Transverse colon (tissue), 4 donors: ENCODE measurements around the gene SPATA22. TPM values are rescaled to one million over a fixed set of nuclear protein-coding genes. Genes with fewer than 3 reads are reported as not detected.

ENCODE experiments used
- DNase-seq: peaks from one replicate; pipeline ENCODE4 v3.0.0-alpha.2; 2019
- H3K27ac ChIP-seq, 4 donors: fragments of 200-600 bp; sonication (generic); 2 replicates each; pipeline ENCODE4 v1.5.1; 2016 to 2018; ENCODE audit warnings: inconsistent platforms in 4 of 4
- H3K27me3 ChIP-seq: fragments of 200-600 bp; sonication (generic); 2 replicates; pipeline ENCODE4 v1.5.1; 2017; ENCODE audit warnings: inconsistent platforms
- H3K36me3 ChIP-seq, 4 donors: fragments of 200-600 bp; sonication (generic); 2 replicates each; pipeline ENCODE4 v1.5.1; 2017 to 2019; ENCODE audit warnings: inconsistent platforms in 4 of 4
- H3K4me1 ChIP-seq, 4 donors: fragments of 200-600 bp; sonication (generic); 2 replicates each; pipeline ENCODE4 v1.5.1; 2017 to 2020; ENCODE audit warnings: inconsistent platforms in 4 of 4
- H3K4me3 ChIP-seq, 4 donors: fragments of 200-600 bp; sonication (generic); 1 replicate in 1 of 4; 2 replicates in 3 of 4; pipeline versions ENCODE4 v1.5.1 to v1.6.1; 2017 to 2019; ENCODE audit warnings: inconsistent platforms in 4 of 4
- H3K9me3 ChIP-seq, 2 donors: fragments of 200-600 bp; sonication (generic); 2 replicates each; pipeline ENCODE4 v1.5.1; 2017 to 2019; ENCODE audit warnings: inconsistent platforms in 2 of 2
- EP300 ChIP-seq: sonication (generic); formaldehyde crosslinking; IDR thresholded peaks from one replicate; pipeline ENCODE4 v1.6.1; 2017; ENCODE audit warnings: antibody characterized with exemption, low read depth
- POLR2A ChIP-seq: fragments of 450-650 bp; IDR thresholded peaks from one replicate; pipeline ENCODE4 v1.6.1; 2016; ENCODE audit warnings: antibody characterized with exemption, mild to moderate bottlenecking, moderate library complexity
- POLR2AphosphoS5 ChIP-seq, 3 donors: sonication (generic); formaldehyde crosslinking; IDR thresholded peaks; one replicate each; pipeline ENCODE4 v1.6.1; 2016; ENCODE audit warnings: antibody characterized with exemption in 3 of 3
- WGBS, 2 donors: methylation state at CpG; one replicate each; pipeline ENCODE4 v1.1.5; 2018; ENCODE audit warnings: low coverage in 1 of 2; 5-methylcytosine and 5-hydroxymethylcytosine counted together
- in situ Hi-C, 4 donors: fragments of 200-750 bp; cut with MboI; loops; one replicate each; pipeline versions ENCODE4 v1.15.0 to v1.15.1; 2017; ENCODE audit warnings: low sequenced_read_pairs in 3 of 4, low pct_ligation_motif_present in 1 of 4, low pct_unique_long_range_greater_than_20kb in 1 of 4
- intact Hi-C: fragments of 100-400 bp; cut with DNase I; formaldehyde crosslinking; loops from one replicate; pipeline ENCODE4 v1.15.1; 2023; ENCODE audit warnings: low total_unique reads
- total RNA-seq, 4 donors: library from RNA; depleted of rRNA; stranded (reverse); fragments of >200 nt; gene quantifications; one replicate each; pipeline ENCODE4 v1.1.0, GENCODE V29; 2016
- TF ChIP-seq, protein P1 (sequence below), 5 experiments: fragments of 200-600 bp in 3 of 5; fragments of 450-650 bp in 2 of 5; sonication (generic) in 3 of 5; IDR thresholded peaks; 1 replicate in 2 of 5; 2 replicates in 3 of 5; pipeline ENCODE4 v1.5.1; 2016 to 2017; ENCODE audit warnings: antibody characterized with exemption in 5 of 5, inconsistent platforms in 3 of 5, mild to moderate bottlenecking in 2 of 5, moderate library complexity in 1 of 5

The SPATA22 gene
- total RNA-seq, 4 donors from 2014 or later = not detected

GRCh38 chr17:3512505-3513171 is 41.0 kb upstream of the SPATA22 start:
- intact Hi-C loops = no loop called here
- H3K27ac ChIP-seq = peak overlapping the region; percentile 51 to 63 (median 60)
- DNase-seq = peak; percentile 37
- no peak overlapping the region for H3K4me3 ChIP-seq
- H3K27me3 ChIP-seq = no peaks in the 10 kb centered on the region
- no peaks in the 10 kb centered on the region for H3K9me3 ChIP-seq
- WGBS, 2 donors = 59 to 74% methylated on average over 8 to 20 of the region's 20 CpGs
- in situ Hi-C loops = no loop called here
- H3K4me1 ChIP-seq = peaks cover 0 to 5% (median 0%) of the 10 kb centered on the region in 4 donors
- TF ChIP-seq POLR2A (no peak), POLR2AphosphoS5 (IDR thresholded peaks at IDR 0.05) (no peak), EP300 (no peak)
- TF ChIP-seq, protein P1, sequence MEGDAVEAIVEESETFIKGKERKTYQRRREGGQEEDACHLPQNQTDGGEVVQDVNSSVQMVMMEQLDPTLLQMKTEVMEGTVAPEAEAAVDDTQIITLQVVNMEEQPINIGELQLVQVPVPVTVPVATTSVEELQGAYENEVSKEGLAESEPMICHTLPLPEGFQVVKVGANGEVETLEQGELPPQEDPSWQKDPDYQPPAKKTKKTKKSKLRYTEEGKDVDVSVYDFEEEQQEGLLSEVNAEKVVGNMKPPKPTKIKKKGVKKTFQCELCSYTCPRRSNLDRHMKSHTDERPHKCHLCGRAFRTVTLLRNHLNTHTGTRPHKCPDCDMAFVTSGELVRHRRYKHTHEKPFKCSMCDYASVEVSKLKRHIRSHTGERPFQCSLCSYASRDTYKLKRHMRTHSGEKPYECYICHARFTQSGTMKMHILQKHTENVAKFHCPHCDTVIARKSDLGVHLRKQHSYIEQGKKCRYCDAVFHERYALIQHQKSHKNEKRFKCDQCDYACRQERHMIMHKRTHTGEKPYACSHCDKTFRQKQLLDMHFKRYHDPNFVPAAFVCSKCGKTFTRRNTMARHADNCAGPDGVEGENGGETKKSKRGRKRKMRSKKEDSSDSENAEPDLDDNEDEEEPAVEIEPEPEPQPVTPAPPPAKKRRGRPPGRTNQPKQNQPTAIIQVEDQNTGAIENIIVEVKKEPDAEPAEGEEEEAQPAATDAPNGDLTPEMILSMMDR (IDR thresholded peaks at IDR 0.05) = no peak
- no peaks in the 10 kb centered on the region for H3K36me3 ChIP-seq

DNA sequence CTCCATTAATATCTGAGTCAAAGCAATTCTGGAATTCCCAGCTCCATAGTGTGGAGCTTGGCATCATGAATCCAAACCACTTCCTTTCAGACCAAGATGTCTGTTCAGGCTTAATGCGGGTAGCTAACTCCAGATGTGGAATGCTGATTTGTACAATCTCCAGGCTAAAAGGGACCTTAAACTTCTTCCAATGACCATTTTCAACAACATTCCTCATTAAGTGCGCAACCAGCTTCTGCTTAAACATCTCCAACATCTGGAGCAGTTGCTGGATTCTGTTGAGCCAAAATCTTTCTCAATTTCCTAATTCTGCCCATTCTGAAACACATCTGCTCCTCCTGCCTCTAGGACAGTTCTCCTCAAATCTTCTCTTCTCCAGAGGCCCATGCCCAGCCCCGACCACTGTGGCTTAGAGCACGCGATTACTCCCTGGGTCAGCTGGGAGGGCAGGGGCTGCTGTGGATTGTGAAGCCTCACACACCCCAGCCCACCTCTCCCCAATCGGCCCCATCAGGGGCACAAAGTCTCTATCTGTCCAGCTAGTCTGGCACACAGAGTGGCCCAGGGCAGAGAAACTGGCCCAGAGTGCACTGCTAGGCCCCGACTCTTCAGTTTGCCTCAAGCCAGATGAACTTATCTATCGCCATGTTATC is 40.4 kb upstream of the SPATA22 start:
- no peak overlapping the region for H3K4me3 ChIP-seq
- TF ChIP-seq POLR2AphosphoS5 (IDR thresholded peaks at IDR 0.05) (no peak), EP300 (no peak), POLR2A (no peak)
- TF ChIP-seq, protein P1 (IDR thresholded peaks at IDR 0.05) = no peak
- H3K9me3 ChIP-seq = no peaks in the 10 kb centered on the region
- intact Hi-C loops = no loop called here
- WGBS, 2 donors = 82 to 100% methylated on average over 1 to 7 of the region's 8 CpGs
- no peaks in the 10 kb centered on the region for H3K27me3 ChIP-seq
- peaks cover 0 to 5% (median 0%) of the 10 kb centered on the region in 4 donors for H3K4me1 ChIP-seq
- in situ Hi-C loops = no loop called here
- DNase-seq = no peak
- no peaks in the 10 kb centered on the region for H3K36me3 ChIP-seq
- H3K27ac ChIP-seq = peak overlapping the region; percentile 51 to 63 (median 60)

DNA sequence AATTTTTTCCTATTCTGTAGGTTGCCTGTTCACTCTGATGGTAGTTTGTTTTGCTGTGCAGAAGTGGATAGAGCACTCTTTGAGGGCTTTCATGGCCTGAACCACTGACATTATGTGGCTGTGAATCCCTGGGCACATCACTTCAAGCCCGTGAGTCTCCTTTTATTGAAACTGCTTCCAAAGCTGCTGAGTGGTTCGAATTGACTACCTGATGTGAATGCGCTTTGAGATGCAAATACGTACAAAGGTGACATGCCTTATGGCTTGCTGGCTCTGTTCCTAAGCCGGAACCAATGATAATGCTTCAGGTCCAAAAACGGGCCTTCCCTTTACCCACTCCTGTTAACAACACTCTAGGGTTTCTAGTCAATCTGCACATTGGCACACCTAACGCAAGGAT is 38.5 kb upstream of the SPATA22 start:
- intact Hi-C loops (no loop called here), in situ Hi-C loops (no loop called here)
- no peaks in the 10 kb centered on the region for H3K9me3 ChIP-seq
- no peaks in the 10 kb centered on the region for H3K36me3 ChIP-seq
- no peaks in the 10 kb centered on the region for H3K27me3 ChIP-seq
- H3K4me1 ChIP-seq = peaks cover 0 to 5% (median 0%) of the 10 kb centered on the region in 4 donors
- TF ChIP-seq POLR2AphosphoS5 (IDR thresholded peaks at IDR 0.05) = no peak
- TF ChIP-seq, protein P1 (IDR thresholded peaks at IDR 0.05) = no peak
- no peak for TF ChIP-seq POLR2A
- TF ChIP-seq EP300 = no peak
- DNase-seq = no peak
- H3K27ac ChIP-seq = no peak overlapping the region
- no peak overlapping the region for H3K4me3 ChIP-seq
- 65 to 93% methylated on average over 2 to 7 of the region's 7 CpGs for WGBS, 2 donors

DNA sequence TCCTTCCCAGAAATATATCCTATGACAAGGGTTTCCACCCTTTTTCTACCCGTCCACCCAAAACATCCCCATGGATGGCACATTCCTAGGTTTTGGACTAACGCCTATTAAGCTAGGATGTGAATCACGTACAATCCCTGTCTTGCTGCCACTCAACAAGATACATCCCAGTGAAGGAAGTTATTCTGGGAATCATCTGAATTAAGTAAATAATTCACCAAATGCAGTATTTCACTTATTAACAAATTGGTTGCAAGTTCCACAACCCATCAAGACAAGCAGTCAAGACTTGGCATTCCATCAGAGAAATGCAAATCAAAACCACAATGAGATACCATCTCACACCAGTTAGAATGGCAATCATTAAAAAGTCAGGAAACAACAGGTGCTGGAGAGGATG is 36.2 kb upstream of the SPATA22 start:
- in situ Hi-C loops (no loop called here), intact Hi-C loops (no loop called here)
- H3K9me3 ChIP-seq = no peaks in the 10 kb centered on the region
- DNase-seq = no peak
- H3K4me3 ChIP-seq = no peak overlapping the region
- peaks cover 0 to 2% (median 0%) of the 10 kb centered on the region in 4 donors for H3K4me1 ChIP-seq
- H3K27me3 ChIP-seq = no peaks in the 10 kb centered on the region
- TF ChIP-seq EP300 = no peak
- TF ChIP-seq POLR2A = no peak
- TF ChIP-seq POLR2AphosphoS5 (IDR thresholded peaks at IDR 0.05) = no peak
- TF ChIP-seq, protein P1 (IDR thresholded peaks at IDR 0.05) = no peak
- H3K36me3 ChIP-seq = no peaks in the 10 kb centered on the region
- WGBS, 2 donors = 82 to 85% methylated on average over 3 of the region's 3 CpGs
- H3K27ac ChIP-seq = no peak overlapping the region
